ENCODE data around the gene SNTB2. TPM values are rescaled to one million over a fixed set of nuclear protein-coding genes. Genes with fewer than 3 reads are reported as not detected.
"Not testable (repeated sequence)": the region's sequence is repeated elsewhere in the genome, so short reads cannot be mapped to it uniquely, and the experiment has no call there.

SNTB2 gene
- total RNA-seq, 1 experiment from 2014 or later: 14.0 TPM

DNA sequence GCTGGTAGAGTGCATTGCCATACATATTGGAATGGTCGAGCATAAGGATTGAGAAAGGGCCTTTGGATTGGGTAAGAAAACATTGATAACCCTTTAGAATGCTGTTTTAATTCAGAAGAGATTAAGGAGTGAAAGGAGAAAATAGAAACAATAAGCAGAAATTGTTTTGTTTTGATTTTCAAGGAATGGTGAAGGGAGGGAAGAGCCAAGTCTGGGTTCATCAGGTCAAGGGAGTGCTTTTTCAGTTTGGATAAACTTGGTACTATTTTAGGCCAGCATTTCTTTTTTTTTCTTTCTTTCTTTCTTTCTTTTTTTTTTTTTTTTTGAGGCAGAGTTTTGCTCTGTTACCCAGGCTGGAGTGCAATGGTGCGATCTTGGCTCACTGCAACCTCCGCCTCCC lies 50.3 kb downstream of the SNTB2 start:
- Histone ChIP-seq H3K4me3 (no peak overlapping the region), H3K9me3 (replicated peaks) (no peaks in the 10 kb centered on the region), H3K36me3 (0 out of 2 replicates have a peak, but pooled peaks cover 2% of the 10 kb centered on the region), H3K27me3 (no peaks in the 10 kb centered on the region), H3K4me1 (no peaks in the 10 kb centered on the region; the same call in 1 of the 2 replicates), H3K27ac (no peak overlapping the region)
- no peak for DNase-seq

- no peaks in the 10 kb centered on the region for H3K27me3 ChIP-seq
- H3K36me3 ChIP-seq: no peaks in the 10 kb centered on the region
- H3K27ac ChIP-seq: no peak overlapping the region
- peaks cover 4% of the 10 kb centered on the region; the same call in 1 of the 2 replicates for H3K4me1 ChIP-seq
- H3K9me3 ChIP-seq (replicated peaks): no peaks in the 10 kb centered on the region
- no peak overlapping the region for H3K4me3 ChIP-seq
- no peak for DNase-seq
Observed at GRCh38 chr16:69239851-69240250, 52.9 kb downstream of the SNTB2 start.

GRCh38 chr16:69240331-69240730 lies 53.4 kb downstream of the SNTB2 start:
- Histone ChIP-seq H3K9me3 (replicated peaks) (no peaks in the 10 kb centered on the region), H3K27me3 (no peaks in the 10 kb centered on the region), H3K36me3 (no peaks in the 10 kb centered on the region), H3K4me1 (peaks cover 4% of the 10 kb centered on the region; the same call in 1 of the 2 replicates), H3K27ac (no peak overlapping the region), H3K4me3 (no peak overlapping the region)
- DNase-seq: no peak

DNA sequence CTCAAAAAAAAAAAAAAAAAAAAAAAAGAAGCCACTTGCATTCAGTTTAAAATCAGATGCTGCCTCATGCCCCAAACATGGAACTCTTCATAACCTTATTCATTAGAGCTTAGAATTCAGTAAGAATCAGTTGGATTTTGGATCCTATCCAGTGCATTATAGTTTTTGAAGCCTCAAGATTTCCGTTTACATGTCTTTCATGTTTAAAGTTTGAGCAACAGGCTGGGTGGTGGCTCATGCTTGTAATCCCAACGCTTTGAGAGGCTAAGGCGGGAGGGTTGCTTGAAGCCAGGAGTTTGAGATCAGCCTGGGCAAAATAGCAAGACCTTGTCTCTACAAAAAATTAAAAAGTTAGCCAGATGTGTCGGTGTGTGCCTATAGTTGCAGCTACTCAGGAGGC lies 55.0 kb downstream of the SNTB2 start:
- no peak overlapping the region for H3K27ac ChIP-seq
- no peaks in the 10 kb centered on the region for H3K9me3 ChIP-seq (replicated peaks)
- no peak for DNase-seq
- peaks cover 4% of the 10 kb centered on the region; the same call in 1 of the 2 replicates for H3K4me1 ChIP-seq
- H3K36me3 ChIP-seq: peaks cover 6% of the 10 kb centered on the region; the same call in 1 of the 2 replicates
- H3K27me3 ChIP-seq: no peaks in the 10 kb centered on the region
- no peak overlapping the region for H3K4me3 ChIP-seq

- Histone ChIP-seq H3K36me3 (peaks cover 6% of the 10 kb centered on the region; the same call in 1 of the 2 replicates), H3K9me3 (replicated peaks) (no peaks in the 10 kb centered on the region), H3K4me1 (peaks cover 4% of the 10 kb centered on the region; the same call in 1 of the 2 replicates), H3K27me3 (no peaks in the 10 kb centered on the region), H3K27ac (no peak overlapping the region), H3K4me3 (no peak overlapping the region)
- DNase-seq: peak in 1 of 2 experiments; percentile 31
Observed at GRCh38 chr16:69243479-69243878, 56.5 kb downstream of the SNTB2 start.

GRCh38 chr16:69244336-69244735 lies 57.4 kb downstream of the SNTB2 start:
- peaks cover 6% of the 10 kb centered on the region; the same call in 1 of the 2 replicates for H3K36me3 ChIP-seq
- no peaks in the 10 kb centered on the region for H3K9me3 ChIP-seq (replicated peaks)
- H3K27me3 ChIP-seq: no peaks in the 10 kb centered on the region
- no peak overlapping the region for H3K27ac ChIP-seq
- DNase-seq: no peak
- no peak overlapping the region for H3K4me3 ChIP-seq
- peaks cover 4% of the 10 kb centered on the region; the same call in 1 of the 2 replicates for H3K4me1 ChIP-seq

DNA sequence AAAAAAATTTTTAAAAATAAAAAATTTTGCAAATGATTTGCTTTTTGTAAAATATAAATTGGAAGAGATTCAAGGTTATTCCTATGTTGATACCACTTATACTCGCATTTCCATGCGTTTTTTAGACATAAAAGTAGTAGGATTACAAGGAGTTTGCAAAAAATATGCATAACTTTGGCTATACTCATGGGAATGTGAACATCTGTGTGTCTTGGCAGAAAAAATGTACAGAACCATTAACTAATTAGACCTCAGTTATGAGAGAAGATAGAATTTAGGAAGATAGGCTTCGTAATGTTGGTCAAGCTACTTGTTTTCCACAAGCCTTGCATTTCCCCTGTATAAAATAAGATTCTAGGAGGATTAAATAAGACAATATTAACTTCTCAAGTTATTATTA lies 63.1 kb downstream of the SNTB2 start:
- no peaks in the 10 kb centered on the region for H3K27me3 ChIP-seq
- H3K4me3 ChIP-seq: no peak overlapping the region
- no peak overlapping the region for H3K27ac ChIP-seq
- DNase-seq: no peak
- peaks cover 6% of the 10 kb centered on the region; the same call in 1 of the 2 replicates for H3K36me3 ChIP-seq
- H3K9me3 ChIP-seq (replicated peaks): no peaks in the 10 kb centered on the region
- H3K4me1 ChIP-seq: no peaks in the 10 kb centered on the region

GRCh38 chr16:69253870-69254341 lies 66.9 kb downstream of the SNTB2 start:
- no peaks in the 10 kb centered on the region for H3K27me3 ChIP-seq
- H3K36me3 ChIP-seq: no peaks in the 10 kb centered on the region
- H3K9me3 ChIP-seq (replicated peaks): no peaks in the 10 kb centered on the region
- no peak for DNase-seq
- no peak overlapping the region for H3K27ac ChIP-seq
- H3K4me3 ChIP-seq: no peak overlapping the region
- H3K4me1 ChIP-seq: no peaks in the 10 kb centered on the region

- H3K4me3 ChIP-seq: not testable (repeated sequence)
Observed at GRCh38 chr16:69259428-69259764, 72.4 kb downstream of the SNTB2 start.

GRCh38 chr16:69260019-69260418 lies 73.1 kb downstream of the SNTB2 start:
- Histone ChIP-seq H3K27me3 (no peaks in the 10 kb centered on the region), H3K36me3 (no peaks in the 10 kb centered on the region; the same call in 1 of the 2 replicates), H3K4me3 (no peak overlapping the region), H3K9me3 (replicated peaks) (no peaks in the 10 kb centered on the region), H3K4me1 (no peaks in the 10 kb centered on the region), H3K27ac (no peak overlapping the region)
- DNase-seq: no peak

More at GRCh38 chr16:69259428-69259764, 72.4 kb downstream of the SNTB2 start:
- not testable (repeated sequence) for H3K9me3 ChIP-seq (replicated peaks); H3K27me3 ChIP-seq; H3K4me1 ChIP-seq; H3K27ac ChIP-seq; H3K36me3 ChIP-seq
- peak; percentile 13 to 17 for DNase-seq

DNA sequence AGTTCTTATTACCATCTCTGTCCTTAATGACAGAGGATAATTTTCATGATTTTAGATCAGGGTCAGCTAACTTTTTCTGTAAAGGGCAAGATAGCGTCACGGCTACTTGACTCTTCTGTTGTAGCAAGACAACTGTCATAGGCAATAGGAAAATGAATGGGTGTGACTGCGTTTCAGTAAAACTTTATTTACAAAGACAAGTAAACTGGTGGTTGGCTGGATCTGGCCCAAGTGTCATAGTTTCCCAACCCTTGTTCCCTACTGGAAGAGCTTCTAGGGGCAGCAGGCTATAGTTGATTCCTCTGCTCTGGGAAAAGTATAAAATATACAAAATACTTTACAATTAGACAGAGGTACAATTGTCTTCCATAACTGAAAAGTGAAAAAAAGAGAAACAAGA lies 73.5 kb downstream of the SNTB2 start:
- no peak overlapping the region for H3K27ac ChIP-seq
- no peak for DNase-seq
- H3K36me3 ChIP-seq: no peaks in the 10 kb centered on the region; the same call in 1 of the 2 replicates
- no peak overlapping the region for H3K4me3 ChIP-seq
- H3K4me1 ChIP-seq: no peaks in the 10 kb centered on the region
- H3K9me3 ChIP-seq (replicated peaks): no peaks in the 10 kb centered on the region
- H3K27me3 ChIP-seq: no peaks in the 10 kb centered on the region

DNA sequence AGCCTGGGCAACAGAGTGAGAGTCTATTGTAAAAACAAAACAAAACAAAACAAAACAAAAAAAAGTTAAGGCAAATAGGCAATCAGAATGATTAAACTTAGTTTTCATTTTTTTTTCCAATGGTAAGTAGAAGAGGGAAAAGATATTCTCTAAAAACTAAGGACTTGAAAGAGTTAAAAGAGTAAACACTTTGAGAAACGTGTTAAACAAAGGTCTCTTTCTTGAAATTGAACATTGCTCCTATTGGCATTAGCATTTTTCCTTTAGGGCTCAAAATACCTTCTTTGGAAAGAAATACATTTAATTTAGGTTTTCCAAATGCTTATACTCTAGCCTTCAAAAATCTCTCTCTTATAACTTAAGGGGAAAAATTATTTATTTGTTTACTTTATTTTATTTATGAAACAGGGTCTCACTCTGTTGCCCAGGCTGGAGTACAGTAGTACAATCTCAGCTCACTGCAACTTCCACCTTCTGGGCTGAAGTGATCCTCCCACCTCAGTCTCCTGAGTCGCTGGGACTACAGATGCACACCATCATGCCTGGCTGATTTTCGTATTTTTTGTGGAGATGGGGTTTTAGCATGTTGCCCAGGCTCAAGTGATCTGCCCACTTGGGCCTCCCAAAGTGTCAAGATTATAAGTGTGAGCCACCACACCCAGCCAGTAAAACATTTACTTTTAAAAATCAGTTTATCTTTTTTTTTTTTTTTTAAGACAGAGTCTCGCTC lies 79.5 kb downstream of the SNTB2 start:
- no peak for DNase-seq
- H3K36me3 ChIP-seq: peaks cover 3% of the 10 kb centered on the region
- H3K4me3 ChIP-seq: no peak overlapping the region
- no peaks in the 10 kb centered on the region for H3K4me1 ChIP-seq
- H3K9me3 ChIP-seq (replicated peaks): no peaks in the 10 kb centered on the region
- no peak overlapping the region for H3K27ac ChIP-seq
- H3K27me3 ChIP-seq: no peaks in the 10 kb centered on the region

- Histone ChIP-seq H3K4me1 (no peaks in the 10 kb centered on the region), H3K4me3 (no peak overlapping the region), H3K36me3 (peaks cover 3% of the 10 kb centered on the region), H3K9me3 (replicated peaks) (no peaks in the 10 kb centered on the region), H3K27me3 (no peaks in the 10 kb centered on the region), H3K27ac (no peak overlapping the region)
- DNase-seq: no peak
Observed at GRCh38 chr16:69267633-69268032, 80.7 kb downstream of the SNTB2 start.

DNA sequence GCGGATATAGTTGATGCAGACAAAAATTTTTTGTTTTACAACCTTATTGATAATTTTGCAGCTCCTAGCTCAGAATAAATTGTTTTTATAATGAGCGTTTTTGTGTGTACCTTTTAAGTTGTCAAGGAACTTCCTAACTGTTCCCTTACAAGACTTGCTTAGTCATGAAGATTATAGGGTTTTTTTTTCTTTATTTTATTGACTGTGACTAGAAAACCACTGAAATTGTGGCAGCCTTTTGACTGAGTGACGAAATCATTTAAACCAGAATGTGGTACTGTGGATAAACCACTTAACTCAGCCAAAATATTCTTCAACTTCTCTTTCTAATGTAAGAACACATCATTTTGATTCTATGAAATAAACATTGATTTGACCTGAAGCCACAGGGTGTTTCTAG lies 83.4 kb downstream of the SNTB2 start:
- Histone ChIP-seq H3K27ac (no peak overlapping the region), H3K9me3 (replicated peaks) (no peaks in the 10 kb centered on the region), H3K27me3 (no peaks in the 10 kb centered on the region), H3K4me1 (no peaks in the 10 kb centered on the region), H3K36me3 (peaks cover 3% of the 10 kb centered on the region; the same call in 1 of the 2 replicates), H3K4me3 (no peak overlapping the region)
- no peak for DNase-seq

DNA sequence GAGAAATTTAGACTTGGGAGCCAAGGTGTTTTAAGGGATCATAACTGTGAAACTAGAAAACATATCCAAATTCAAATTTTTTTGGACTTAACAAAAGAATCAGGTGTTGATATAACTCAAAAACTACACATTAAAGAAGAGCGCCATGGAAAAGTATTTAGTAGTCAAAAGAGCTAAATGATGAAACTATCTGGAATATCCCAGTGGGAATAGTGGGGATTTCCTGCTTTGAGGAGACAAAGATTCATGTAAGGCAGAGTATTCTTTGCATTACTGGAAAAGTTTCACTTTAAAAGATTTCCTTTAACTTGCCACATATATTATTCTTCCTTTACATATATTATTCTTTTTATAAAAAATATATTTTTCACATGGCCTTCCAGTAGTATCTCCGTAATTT lies 83.9 kb downstream of the SNTB2 start:
- H3K27me3 ChIP-seq: no peaks in the 10 kb centered on the region

GRCh38 chr16:69273009-69273408 lies 86.0 kb downstream of the SNTB2 start:
- Histone ChIP-seq H3K27ac (no peak overlapping the region), H3K4me1 (no peaks in the 10 kb centered on the region)
- no peak for DNase-seq

More for the DNA sequence above, 83.9 kb downstream of the SNTB2 start:
- Histone ChIP-seq H3K36me3 (peaks cover 3% of the 10 kb centered on the region; the same call in 1 of the 2 replicates), H3K9me3 (replicated peaks) (no peaks in the 10 kb centered on the region), H3K4me1 (no peaks in the 10 kb centered on the region), H3K27ac (no peak overlapping the region), H3K4me3 (no peak overlapping the region)
- DNase-seq: no peak

More at GRCh38 chr16:69273009-69273408, 86.0 kb downstream of the SNTB2 start:
- H3K27me3 ChIP-seq: no peaks in the 10 kb centered on the region
- H3K9me3 ChIP-seq (replicated peaks): no peaks in the 10 kb centered on the region
- H3K4me3 ChIP-seq: no peak overlapping the region
- H3K36me3 ChIP-seq: peaks cover 3% of the 10 kb centered on the region; the same call in 1 of the 2 replicates

All from SJCRH30 (cell line).